OCI-LY7 (cell line): ENCODE results near the gene C11orf58. TPM values are rescaled to one million over a fixed set of nuclear protein-coding genes. Genes with fewer than 3 reads are reported as not detected.

Experiments used
- BruUV-seq: library from RNA; stranded (reverse); fragments of 400-500 nt; replicated peaks from 2 replicates; lab custom pipeline; 2021; lab: Mats Ljungman, UMichigan
- CTCF ChIA-PET: fragments of 300-600 bp; sonication (Branson Sonifier 250); formaldehyde crosslinking; loops from one replicate; lab custom pipeline; 2022; ENCODE audit warnings: antibody characterized with exemption; ENCODE audit not compliant: unreplicated experiment; lab: Charles Lee
- POLR2A ChIA-PET: fragments of 300-600 bp; sonication (Branson Sonifier 250); formaldehyde crosslinking; loops from one replicate; lab custom pipeline; 2022; ENCODE audit warnings: antibody characterized with exemption; lab: Charles Lee
- DNase-seq: peaks from one replicate; pipeline ENCODE4 v3.0.0-alpha.2; 2015; ENCODE audit warnings: low spot score
- H2AFZ ChIP-seq: fragments of 200-600 bp; sonication (generic), shearing (Covaris generic); 2 replicates; pipeline ENCODE4 v1.6.1; 2014; ENCODE audit warnings: mild to moderate bottlenecking, antibody characterized with exemption, low read length, moderate library complexity
- H3K27ac ChIP-seq: fragments of 200-600 bp; sonication (generic); 2 replicates; pipeline ENCODE4 v1.5.1; 2014; ENCODE audit warnings: mixed run types, low read depth, mild to moderate bottlenecking, moderate library complexity, low read length, inconsistent platforms; ENCODE audit not compliant: poor library complexity, severe bottlenecking
- H3K36me3 ChIP-seq: fragments of 200-600 bp; sonication (generic); 2 replicates; pipeline ENCODE4 v1.6.1; 2014; ENCODE audit warnings: mild to moderate bottlenecking, antibody characterized with exemption, low read length, moderate library complexity, mixed read lengths; ENCODE audit not compliant: insufficient read depth
- H3K4me1 ChIP-seq: fragments of 200-600 bp; sonication (generic); 2 replicates; pipeline ENCODE4 v1.5.1; 2014; ENCODE audit warnings: mild to moderate bottlenecking, low read length; ENCODE audit not compliant: insufficient read depth, poor library complexity, severe bottlenecking
- H3K4me2 ChIP-seq: fragments of 200-600 bp; sonication (generic); 2 replicates; pipeline ENCODE4 v1.6.1; 2014; ENCODE audit warnings: mild to moderate bottlenecking, low read length
- H3K4me3 ChIP-seq: fragments of 200-600 bp; sonication (generic); 2 replicates; pipeline ENCODE4 v1.5.1; 2014; ENCODE audit warnings: mild to moderate bottlenecking, low read depth, low read length; ENCODE audit not compliant: poor library complexity, severe bottlenecking
- H3K79me2 ChIP-seq: fragments of 200-600 bp; sonication (generic); 2 replicates; pipeline ENCODE4 v1.6.1; 2016; ENCODE audit warnings: low read depth, mild to moderate bottlenecking, low read length, moderate library complexity, mixed read lengths; ENCODE audit not compliant: insufficient read depth
- H3K9me2 ChIP-seq: fragments of 200-600 bp; sonication (generic); 2 replicates; pipeline ENCODE4 v1.6.1; 2016; ENCODE audit warnings: mild to moderate bottlenecking, low read length, mixed read lengths; ENCODE audit not compliant: insufficient read depth
- H3K9me3 ChIP-seq: fragments of 200-600 bp; sonication (generic); 2 replicates; pipeline ENCODE4 v1.6.1; 2014; ENCODE audit warnings: mild to moderate bottlenecking, mixed run types, low read length, mixed read lengths
- H4K20me1 ChIP-seq: fragments of 200-600 bp; sonication (generic); 2 replicates; pipeline ENCODE4 v1.6.1; 2014; ENCODE audit warnings: mild to moderate bottlenecking, antibody characterized with exemption, low read length, moderate library complexity, mixed read lengths; ENCODE audit not compliant: insufficient read depth
- EZH2phosphoT487 ChIP-seq: fragments of 200-600 bp; sonication (generic); IDR thresholded peaks from 2 replicates; pipeline ENCODE4 v1.6.1; 2018; ENCODE audit warnings: low read depth, borderline replicate concordance, mild to moderate bottlenecking, mixed run types, antibody characterized with exemption, low read length, moderate library complexity, mixed read lengths
- intact Hi-C: fragments of 100-400 bp; cut with micrococcal nuclease; formaldehyde crosslinking; loops from one replicate; pipeline ENCODE4 v1.10.0; 2022; ENCODE audit not compliant: unreplicated experiment
- total RNA-seq, 2 experiments: library from RNA; depleted of rRNA in 1 of 2; stranded (reverse); fragments of >200 nt in 1 of 2; shearing (Covaris generic) in 1 of 2; gene quantifications; 2 replicates each; pipeline ENCODE4 v1.2.3, GENCODE V29; 2014 to 2022
- TF ChIP-seq, protein P1 (sequence below): fragments of 200-600 bp; sonication (generic); conservative IDR thresholded peaks from 2 replicates; pipeline ENCODE4 v1.5.1; 2014; ENCODE audit warnings: mild to moderate bottlenecking, antibody characterized with exemption, low read length, moderate library complexity, mixed read lengths

C11orf58 gene
- total RNA-seq, 2 experiments from 2014 or later = 118 to 146 TPM

GRCh38 chr11:16767137-16767536 lies 28.7 kb downstream of the C11orf58 start:
- POLR2A ChIA-PET = interaction anchor here (1.3 kb wide), 1 partner anchor 17 kb away, joined by 3 read pairs; no protein-coding TSS in a partner anchor
- CTCF ChIA-PET = no interaction called here

GRCh38 chr11:16767957-16768356 lies 29.5 kb downstream of the C11orf58 start:
- POLR2A ChIA-PET = interaction anchor here (0.7 kb wide), 1 partner anchor 45 kb away, joined by 3 read pairs; no protein-coding TSS in a partner anchor
- no peak for TF ChIP-seq EZH2phosphoT487
- TF ChIP-seq, protein P1, sequence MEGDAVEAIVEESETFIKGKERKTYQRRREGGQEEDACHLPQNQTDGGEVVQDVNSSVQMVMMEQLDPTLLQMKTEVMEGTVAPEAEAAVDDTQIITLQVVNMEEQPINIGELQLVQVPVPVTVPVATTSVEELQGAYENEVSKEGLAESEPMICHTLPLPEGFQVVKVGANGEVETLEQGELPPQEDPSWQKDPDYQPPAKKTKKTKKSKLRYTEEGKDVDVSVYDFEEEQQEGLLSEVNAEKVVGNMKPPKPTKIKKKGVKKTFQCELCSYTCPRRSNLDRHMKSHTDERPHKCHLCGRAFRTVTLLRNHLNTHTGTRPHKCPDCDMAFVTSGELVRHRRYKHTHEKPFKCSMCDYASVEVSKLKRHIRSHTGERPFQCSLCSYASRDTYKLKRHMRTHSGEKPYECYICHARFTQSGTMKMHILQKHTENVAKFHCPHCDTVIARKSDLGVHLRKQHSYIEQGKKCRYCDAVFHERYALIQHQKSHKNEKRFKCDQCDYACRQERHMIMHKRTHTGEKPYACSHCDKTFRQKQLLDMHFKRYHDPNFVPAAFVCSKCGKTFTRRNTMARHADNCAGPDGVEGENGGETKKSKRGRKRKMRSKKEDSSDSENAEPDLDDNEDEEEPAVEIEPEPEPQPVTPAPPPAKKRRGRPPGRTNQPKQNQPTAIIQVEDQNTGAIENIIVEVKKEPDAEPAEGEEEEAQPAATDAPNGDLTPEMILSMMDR = no peak
- Histone ChIP-seq H3K79me2 (no peaks in the 10 kb centered on the region), H3K9me2 (no peaks in the 10 kb centered on the region), H2AFZ (no peak overlapping the region), H3K36me3 (no peaks in the 10 kb centered on the region), H3K4me3 (no peak overlapping the region), H4K20me1 (no peaks in the 10 kb centered on the region; the same call in 1 of the 2 replicates), H3K27ac (no peak overlapping the region), H3K4me1 (no peaks in the 10 kb centered on the region), H3K4me2 (no peak overlapping the region), H3K9me3 (no peaks in the 10 kb centered on the region)
- no peak for DNase-seq
- intact Hi-C loops = no loop called here
- BruUV-seq = no TSS peak
- CTCF ChIA-PET = no interaction called here

More at GRCh38 chr11:16767137-16767536, 28.7 kb downstream of the C11orf58 start:
- Histone ChIP-seq H3K9me3 (no peaks in the 10 kb centered on the region), H3K27ac (no peak overlapping the region), H3K79me2 (no peaks in the 10 kb centered on the region), H4K20me1 (no peaks in the 10 kb centered on the region; the same call in 1 of the 2 replicates), H3K4me2 (no peak overlapping the region), H3K4me1 (no peaks in the 10 kb centered on the region), H3K9me2 (no peaks in the 10 kb centered on the region), H3K4me3 (no peak overlapping the region), H3K36me3 (no peaks in the 10 kb centered on the region), H2AFZ (no peak overlapping the region)
- intact Hi-C loops = no loop called here
- no TSS peak for BruUV-seq
- DNase-seq = no peak
- TF ChIP-seq EZH2phosphoT487 = no peak
- TF ChIP-seq, protein P1 = no peak

DNA sequence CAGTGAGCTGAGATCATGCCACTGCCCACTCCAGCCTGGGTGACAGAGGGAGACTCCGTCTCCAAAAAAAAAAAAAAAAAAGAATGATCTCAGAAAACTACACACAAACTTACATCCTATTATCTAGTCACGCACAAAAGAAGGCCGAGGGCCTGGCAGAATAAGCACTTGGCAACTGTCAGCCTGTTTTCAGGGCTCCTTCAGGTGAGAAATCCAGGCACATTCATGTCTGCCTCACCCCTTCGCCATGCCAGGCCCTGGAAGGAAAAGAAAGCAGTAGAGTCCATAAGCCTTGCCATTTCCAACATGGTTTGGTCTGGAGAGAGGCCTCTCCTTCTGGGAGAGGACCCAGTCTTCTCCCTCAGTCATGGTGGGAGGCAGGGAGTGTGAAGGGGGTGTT lies 30.9 kb downstream of the C11orf58 start:
- Histone ChIP-seq H3K4me3 (no peak overlapping the region), H3K4me2 (no peak overlapping the region), H4K20me1 (no peaks in the 10 kb centered on the region; the same call in 1 of the 2 replicates), H3K9me2 (no peaks in the 10 kb centered on the region), H3K36me3 (no peaks in the 10 kb centered on the region), H3K27ac (no peak overlapping the region), H3K9me3 (no peaks in the 10 kb centered on the region), H2AFZ (no peak overlapping the region), H3K79me2 (no peaks in the 10 kb centered on the region), H3K4me1 (no peaks in the 10 kb centered on the region)
- TF ChIP-seq, protein P1 = no peak
- no peak for TF ChIP-seq EZH2phosphoT487
- CTCF ChIA-PET = no interaction called here
- intact Hi-C loops = no loop called here
- POLR2A ChIA-PET = no interaction called here
- BruUV-seq = no TSS peak
- no peak for DNase-seq
